Choroid plexus epithelial cell (primary cell): Measurements from ENCODE around the gene DYNC1H1.
"Not testable (repeated sequence)": the region's sequence is repeated elsewhere in the genome, so short reads cannot be mapped to it uniquely, and the experiment has no call there.

Source experiments
- DNase-seq: peaks from one replicate; pipeline ENCODE4 v3.0.0-alpha.2; 2010; ENCODE audit warnings: low read depth
- H3K4me3 ChIP-seq: 2 replicates; pipeline ENCODE4 v1.5.1; 2011; ENCODE audit warnings: low read depth, mild to moderate bottlenecking, control low read depth, low read length, moderate library complexity
- TF ChIP-seq, protein P1 (sequence below): conservative IDR thresholded peaks from 2 replicates; pipeline ENCODE4 v1.5.1; 2011; ENCODE audit warnings: low read depth, mild to moderate bottlenecking, control low read depth, inconsistent platforms, low read length, moderate library complexity

Gene DYNC1H1

GRCh38 chr14:102071283-102071998, 107.1 kb downstream of the DYNC1H1 start:
- H3K4me3 ChIP-seq = no peak overlapping the region
- peak; percentile 41 for DNase-seq
- TF ChIP-seq, protein P1, sequence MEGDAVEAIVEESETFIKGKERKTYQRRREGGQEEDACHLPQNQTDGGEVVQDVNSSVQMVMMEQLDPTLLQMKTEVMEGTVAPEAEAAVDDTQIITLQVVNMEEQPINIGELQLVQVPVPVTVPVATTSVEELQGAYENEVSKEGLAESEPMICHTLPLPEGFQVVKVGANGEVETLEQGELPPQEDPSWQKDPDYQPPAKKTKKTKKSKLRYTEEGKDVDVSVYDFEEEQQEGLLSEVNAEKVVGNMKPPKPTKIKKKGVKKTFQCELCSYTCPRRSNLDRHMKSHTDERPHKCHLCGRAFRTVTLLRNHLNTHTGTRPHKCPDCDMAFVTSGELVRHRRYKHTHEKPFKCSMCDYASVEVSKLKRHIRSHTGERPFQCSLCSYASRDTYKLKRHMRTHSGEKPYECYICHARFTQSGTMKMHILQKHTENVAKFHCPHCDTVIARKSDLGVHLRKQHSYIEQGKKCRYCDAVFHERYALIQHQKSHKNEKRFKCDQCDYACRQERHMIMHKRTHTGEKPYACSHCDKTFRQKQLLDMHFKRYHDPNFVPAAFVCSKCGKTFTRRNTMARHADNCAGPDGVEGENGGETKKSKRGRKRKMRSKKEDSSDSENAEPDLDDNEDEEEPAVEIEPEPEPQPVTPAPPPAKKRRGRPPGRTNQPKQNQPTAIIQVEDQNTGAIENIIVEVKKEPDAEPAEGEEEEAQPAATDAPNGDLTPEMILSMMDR = no peak

GRCh38 chr14:102074415-102074964, 110.1 kb downstream of the DYNC1H1 start:
- TF ChIP-seq, protein P1 = no peak
- no peak for DNase-seq
- no peak overlapping the region for H3K4me3 ChIP-seq

DNA sequence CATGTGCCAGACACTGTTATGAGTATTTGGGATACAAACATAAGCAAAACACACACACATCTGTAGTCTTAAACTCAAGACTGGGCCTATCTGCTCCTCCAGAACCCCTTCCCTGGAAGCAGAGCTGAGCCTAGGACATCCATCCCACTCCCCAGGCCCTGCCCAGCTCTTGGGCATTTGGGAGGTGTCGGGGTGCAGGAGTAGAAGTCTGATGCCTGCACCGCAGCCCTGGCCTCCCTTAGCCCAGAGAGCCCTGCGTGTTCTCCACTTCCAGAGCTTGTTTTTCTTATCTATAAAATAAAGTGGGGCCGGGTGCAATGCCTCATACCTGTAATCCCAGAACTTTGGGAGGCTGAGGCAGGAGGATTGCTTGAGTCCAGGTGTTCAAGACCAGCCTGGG, 110.8 kb downstream of the DYNC1H1 start:
- H3K4me3 ChIP-seq = no peak overlapping the region
- no peak for DNase-seq
- TF ChIP-seq, protein P1 = no peak

DNA sequence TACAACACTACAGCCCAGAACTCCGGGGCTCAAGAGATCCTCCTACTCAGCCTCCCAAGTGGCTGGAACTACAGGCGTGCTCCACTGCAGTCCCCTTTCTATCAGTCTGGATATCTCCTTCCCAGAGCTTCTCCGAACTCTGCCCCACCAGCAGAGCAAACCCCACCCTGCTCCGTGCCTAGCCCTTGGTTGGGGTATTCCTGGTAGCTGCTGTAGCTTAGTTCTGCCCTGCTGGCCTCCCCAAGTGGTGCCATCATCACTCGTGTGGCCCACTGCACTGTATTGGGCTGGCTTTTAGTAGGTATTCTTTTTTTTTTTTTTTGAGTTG, 113.0 kb downstream of the DYNC1H1 start:
- no peak for DNase-seq
- TF ChIP-seq, protein P1 = no peak
- H3K4me3 ChIP-seq = no peak overlapping the region

GRCh38 chr14:102078361-102078791, 114.0 kb downstream of the DYNC1H1 start:
- H3K4me3 ChIP-seq, DNase-seq: not testable (repeated sequence)

DNA sequence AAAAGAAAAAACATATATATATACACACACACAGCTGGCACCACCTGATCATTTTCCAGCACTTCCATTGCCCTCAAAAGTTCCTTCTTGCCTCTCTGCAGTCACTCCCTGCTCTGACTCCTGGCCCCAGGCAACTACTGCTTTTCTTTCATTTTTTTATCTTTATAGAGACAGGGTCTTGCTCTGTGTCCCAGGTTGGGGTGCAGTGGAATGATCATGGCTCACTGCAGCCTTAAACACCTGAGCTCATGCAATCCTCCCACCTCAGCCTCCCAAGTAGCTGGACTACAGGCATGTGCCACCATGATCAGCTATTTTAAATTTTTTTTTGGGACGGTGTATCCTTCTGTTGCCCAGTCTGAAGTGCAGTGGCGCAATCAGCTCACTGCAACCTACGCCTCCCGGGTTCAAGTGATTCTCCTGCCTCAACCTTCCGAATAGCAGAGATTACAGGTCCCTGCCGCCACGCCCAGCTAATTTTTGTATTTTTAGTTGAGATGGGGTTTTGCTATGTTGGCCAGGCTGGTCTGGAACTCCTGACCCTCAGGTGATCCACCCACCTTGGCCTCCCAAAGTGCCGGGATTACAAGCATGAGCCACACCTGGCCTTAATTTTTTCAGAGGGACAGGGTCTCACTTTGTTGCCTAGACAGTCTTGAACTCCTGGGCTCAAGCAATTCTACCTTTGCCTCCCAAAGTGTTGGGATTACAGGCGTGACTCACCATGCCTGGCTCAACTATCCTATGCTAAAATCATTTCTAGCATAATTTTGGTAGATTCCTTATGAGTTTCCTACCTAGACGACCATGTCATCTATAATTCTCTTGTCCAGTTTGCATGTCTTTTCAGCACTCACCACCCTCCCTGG, 114.7 kb downstream of the DYNC1H1 start:
- no peak overlapping the region for H3K4me3 ChIP-seq
- TF ChIP-seq, protein P1 = no peak
- no peak for DNase-seq

DNA sequence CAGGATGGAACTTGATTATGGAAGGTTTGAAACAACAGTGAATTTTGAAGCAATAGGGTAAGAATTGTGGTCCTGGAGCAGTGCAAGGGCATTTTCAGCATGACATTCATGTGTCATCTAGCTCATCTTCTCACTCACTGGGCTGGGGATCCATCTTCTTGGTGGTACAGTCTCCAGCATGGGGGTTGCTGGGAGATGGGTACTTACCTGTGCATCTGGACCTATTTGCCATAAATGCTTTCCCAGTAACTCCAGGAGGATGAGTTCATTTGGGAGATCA, 115.3 kb downstream of the DYNC1H1 start:
- no peak for DNase-seq
- TF ChIP-seq, protein P1 = no peak

More for the DNA sequence above, 115.3 kb downstream of the DYNC1H1 start:
- no peak overlapping the region for H3K4me3 ChIP-seq
